OCI-LY1 (cell line): ENCODE measurements around the gene FLII.

Experiments
- H2AFZ ChIP-seq: fragments of 200-600 bp; sonication (generic), shearing (Covaris generic); 2 replicates; pipeline ENCODE4 v1.6.0; 2014; ENCODE audit warnings: antibody characterized with exemption, mild to moderate bottlenecking, low read length
- H3F3A ChIP-seq: fragments of 200-600 bp; sonication (generic), shearing (Covaris generic); 2 replicates; pipeline ENCODE4 v1.6.0; 2014; ENCODE audit warnings: mild to moderate bottlenecking, antibody characterized with exemption, low read length, moderate library complexity; ENCODE audit not compliant: insufficient read depth
- H3K27ac ChIP-seq: fragments of 200-600 bp; sonication (generic); 2 replicates; pipeline ENCODE4 v1.5.1; 2014; ENCODE audit warnings: low read length, mixed run types, mild to moderate bottlenecking, low read depth; ENCODE audit not compliant: poor library complexity, severe bottlenecking
- H3K27me3 ChIP-seq: fragments of 200-600 bp; sonication (generic); 2 replicates; pipeline ENCODE4 v1.6.0; 2014; ENCODE audit warnings: antibody characterized with exemption, mild to moderate bottlenecking, low read length, moderate library complexity; ENCODE audit not compliant: insufficient read depth
- H3K36me3 ChIP-seq: fragments of 200-600 bp; sonication (generic); 2 replicates; pipeline ENCODE4 v1.6.1; 2014; ENCODE audit warnings: mild to moderate bottlenecking, antibody characterized with exemption, low read length, moderate library complexity, mixed read lengths; ENCODE audit not compliant: insufficient read depth
- H3K4me1 ChIP-seq: fragments of 200-600 bp; sonication (generic); 2 replicates; pipeline ENCODE4 v1.5.1; 2014; ENCODE audit warnings: mild to moderate bottlenecking, low read length, moderate library complexity; ENCODE audit not compliant: insufficient read depth, severe bottlenecking
- H3K4me2 ChIP-seq: fragments of 200-600 bp; sonication (generic), shearing (Covaris generic); 2 replicates; pipeline ENCODE4 v1.6.1; 2014; ENCODE audit warnings: low read length
- H3K4me3 ChIP-seq: fragments of 200-600 bp; sonication (generic); 2 replicates; pipeline ENCODE4 v1.5.1; 2014; ENCODE audit warnings: low read length, low read depth, mild to moderate bottlenecking, mixed read lengths; ENCODE audit not compliant: poor library complexity, severe bottlenecking
- H3K79me2 ChIP-seq: fragments of 200-600 bp; shearing (Covaris generic); 2 replicates; pipeline ENCODE4 v1.6.1; 2016; ENCODE audit warnings: mixed run types, low read length, mixed read lengths; ENCODE audit not compliant: insufficient read depth
- H3K9ac ChIP-seq: fragments of 200-600 bp; sonication (generic), shearing (Covaris generic); 2 replicates; pipeline ENCODE4 v1.6.1; 2014; ENCODE audit warnings: mild to moderate bottlenecking, low read length, mixed read lengths
- H3K9me2 ChIP-seq: fragments of 200-600 bp; sonication (generic), shearing (Covaris generic); 2 replicates; pipeline ENCODE4 v1.6.1; 2014; ENCODE audit warnings: low read depth, mild to moderate bottlenecking, low read length, mixed read lengths
- H3K9me3 ChIP-seq: fragments of 200-600 bp; shearing (Covaris generic); 2 replicates; pipeline ENCODE4 v1.6.1; 2014; ENCODE audit warnings: low read length, mixed read lengths
- H4K20me1 ChIP-seq: fragments of 200-600 bp; sonication (generic), shearing (Covaris generic); 2 replicates; pipeline ENCODE4 v1.6.0; 2016; ENCODE audit warnings: mild to moderate bottlenecking, low read length; ENCODE audit not compliant: insufficient read depth
- EZH2 ChIP-seq: fragments of 200-600 bp; sonication (generic), shearing (Covaris generic); IDR thresholded peaks from 2 replicates; pipeline ENCODE4 v1.8.0; 2017; ENCODE audit warnings: borderline replicate concordance, mixed run types, mild to moderate bottlenecking, antibody characterized with exemption, low read length, moderate library complexity, mixed read lengths
- TF ChIP-seq, protein P1 (sequence below): fragments of 200-600 bp; sonication (generic), shearing (Covaris generic); IDR thresholded peaks from 2 replicates; pipeline ENCODE4 v1.5.1; 2017; ENCODE audit warnings: mild to moderate bottlenecking, antibody characterized with exemption, low read length, moderate library complexity, mixed read lengths

FLII gene

DNA sequence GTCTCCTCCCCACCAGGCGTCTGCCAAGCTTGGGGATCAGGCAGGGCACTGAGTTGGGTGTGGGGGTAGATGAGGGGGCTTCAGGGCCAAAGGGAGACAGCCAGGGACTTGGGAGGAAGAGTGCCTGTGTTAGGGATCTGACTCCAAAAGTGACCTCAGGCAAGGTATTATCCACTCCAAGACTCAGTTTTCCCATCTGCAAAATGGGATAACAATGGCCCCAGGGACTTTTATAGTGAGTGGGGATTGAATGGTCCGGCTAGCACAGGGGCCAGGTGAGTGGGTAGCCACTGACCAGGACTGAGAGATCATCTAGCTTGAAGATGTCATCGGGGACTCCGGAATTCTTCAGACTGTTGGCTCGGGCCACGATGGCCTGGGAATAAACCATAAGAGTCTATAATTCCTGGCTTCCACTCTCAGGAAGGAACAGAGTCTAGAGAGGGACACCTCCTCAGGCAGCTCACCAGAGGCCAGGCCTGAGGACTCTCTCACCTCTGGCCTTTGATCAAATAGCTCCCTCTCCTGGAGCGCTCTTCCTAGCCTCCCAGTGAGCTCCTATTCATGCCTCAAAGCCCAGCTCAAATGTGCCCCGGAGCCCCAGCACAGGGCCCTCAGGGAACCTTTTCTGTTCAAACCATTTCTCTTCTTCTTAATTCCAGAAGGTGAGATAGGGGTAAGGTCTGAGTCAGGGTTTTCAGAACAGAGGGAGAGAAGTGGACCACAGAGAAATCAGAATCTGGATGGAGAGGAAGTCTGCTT is 3.5 kb downstream of the FLII start:
- Histone ChIP-seq H3K9me3 (no peaks in the 10 kb centered on the region), H3K27me3 (no peaks in the 10 kb centered on the region), H3K4me2 (no peak overlapping the region), H3K27ac (no peak overlapping the region), H3K9me2 (no peaks in the 10 kb centered on the region), H2AFZ (no peak overlapping the region), H3K9ac (no peak overlapping the region), H4K20me1 (no peaks in the 10 kb centered on the region), H3K4me1 (peaks cover 23% of the 10 kb centered on the region), H3F3A (no peaks in the 10 kb centered on the region), H3K36me3 (peaks cover 47% of the 10 kb centered on the region; the same call in 1 of the 2 replicates), H3K4me3 (no peak overlapping the region), H3K79me2 (no peaks in the 10 kb centered on the region)
- no peak for TF ChIP-seq EZH2
- TF ChIP-seq, protein P1, sequence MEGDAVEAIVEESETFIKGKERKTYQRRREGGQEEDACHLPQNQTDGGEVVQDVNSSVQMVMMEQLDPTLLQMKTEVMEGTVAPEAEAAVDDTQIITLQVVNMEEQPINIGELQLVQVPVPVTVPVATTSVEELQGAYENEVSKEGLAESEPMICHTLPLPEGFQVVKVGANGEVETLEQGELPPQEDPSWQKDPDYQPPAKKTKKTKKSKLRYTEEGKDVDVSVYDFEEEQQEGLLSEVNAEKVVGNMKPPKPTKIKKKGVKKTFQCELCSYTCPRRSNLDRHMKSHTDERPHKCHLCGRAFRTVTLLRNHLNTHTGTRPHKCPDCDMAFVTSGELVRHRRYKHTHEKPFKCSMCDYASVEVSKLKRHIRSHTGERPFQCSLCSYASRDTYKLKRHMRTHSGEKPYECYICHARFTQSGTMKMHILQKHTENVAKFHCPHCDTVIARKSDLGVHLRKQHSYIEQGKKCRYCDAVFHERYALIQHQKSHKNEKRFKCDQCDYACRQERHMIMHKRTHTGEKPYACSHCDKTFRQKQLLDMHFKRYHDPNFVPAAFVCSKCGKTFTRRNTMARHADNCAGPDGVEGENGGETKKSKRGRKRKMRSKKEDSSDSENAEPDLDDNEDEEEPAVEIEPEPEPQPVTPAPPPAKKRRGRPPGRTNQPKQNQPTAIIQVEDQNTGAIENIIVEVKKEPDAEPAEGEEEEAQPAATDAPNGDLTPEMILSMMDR, result no peak

DNA sequence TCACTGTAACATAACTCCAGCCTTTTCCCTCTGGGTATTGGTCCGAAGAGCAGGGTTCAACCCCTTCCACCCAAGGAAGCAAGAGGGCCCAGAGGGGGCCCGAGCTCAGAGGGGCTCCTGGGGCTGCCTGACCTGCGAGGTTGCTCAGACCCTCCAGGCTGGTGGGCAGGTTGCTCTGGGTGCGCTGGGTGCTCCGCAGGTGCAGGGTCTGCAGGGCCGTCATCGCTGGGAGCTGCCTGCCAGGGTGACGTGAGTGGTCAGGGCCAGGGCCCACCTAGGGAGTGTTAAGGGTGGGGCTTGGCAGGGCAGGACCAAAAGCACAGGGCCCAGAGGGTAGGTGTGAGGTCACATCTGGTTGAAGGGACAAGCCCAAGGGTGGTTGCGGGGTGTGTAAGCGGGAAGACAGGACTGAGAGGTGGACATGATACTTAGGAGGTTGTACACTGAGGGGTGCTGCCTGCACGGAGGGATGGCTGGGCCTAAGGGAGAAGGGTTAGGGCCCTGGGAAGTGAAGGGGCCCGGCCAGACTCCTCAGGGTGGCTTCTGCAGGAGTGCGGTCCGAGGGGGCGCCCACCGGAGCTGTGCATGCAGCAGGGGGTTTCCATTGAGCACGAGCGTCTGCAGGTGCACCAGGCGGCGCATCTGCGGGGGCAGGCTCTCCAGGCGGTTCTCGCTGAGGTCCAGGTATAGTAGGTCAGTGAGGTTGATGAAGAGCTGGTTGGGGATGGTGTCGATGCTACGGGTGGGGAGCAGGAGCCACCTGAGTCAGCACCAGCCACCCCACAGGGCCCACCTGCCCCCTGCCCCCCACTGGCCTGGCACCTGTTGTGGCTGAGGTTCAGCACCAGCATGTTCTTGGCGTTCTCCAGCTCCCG is 4.4 kb downstream of the FLII start:
- H3K27ac ChIP-seq, result no peak overlapping the region
- H3K4me3 ChIP-seq, result no peak overlapping the region
- H3K4me1 ChIP-seq, result peaks cover 15% of the 10 kb centered on the region
- no peaks in the 10 kb centered on the region for H3K79me2 ChIP-seq
- H3K9ac ChIP-seq, result no peak overlapping the region
- no peaks in the 10 kb centered on the region for H3F3A ChIP-seq
- H2AFZ ChIP-seq, result no peak overlapping the region
- TF ChIP-seq, protein P1, result no peak
- TF ChIP-seq EZH2, result no peak
- H3K9me3 ChIP-seq, result no peaks in the 10 kb centered on the region
- no peaks in the 10 kb centered on the region for H3K9me2 ChIP-seq
- no peaks in the 10 kb centered on the region for H4K20me1 ChIP-seq
- H3K27me3 ChIP-seq, result no peaks in the 10 kb centered on the region
- no peak overlapping the region for H3K4me2 ChIP-seq
- H3K36me3 ChIP-seq, result peaks cover 50% of the 10 kb centered on the region; the same call in 1 of the 2 replicates

DNA sequence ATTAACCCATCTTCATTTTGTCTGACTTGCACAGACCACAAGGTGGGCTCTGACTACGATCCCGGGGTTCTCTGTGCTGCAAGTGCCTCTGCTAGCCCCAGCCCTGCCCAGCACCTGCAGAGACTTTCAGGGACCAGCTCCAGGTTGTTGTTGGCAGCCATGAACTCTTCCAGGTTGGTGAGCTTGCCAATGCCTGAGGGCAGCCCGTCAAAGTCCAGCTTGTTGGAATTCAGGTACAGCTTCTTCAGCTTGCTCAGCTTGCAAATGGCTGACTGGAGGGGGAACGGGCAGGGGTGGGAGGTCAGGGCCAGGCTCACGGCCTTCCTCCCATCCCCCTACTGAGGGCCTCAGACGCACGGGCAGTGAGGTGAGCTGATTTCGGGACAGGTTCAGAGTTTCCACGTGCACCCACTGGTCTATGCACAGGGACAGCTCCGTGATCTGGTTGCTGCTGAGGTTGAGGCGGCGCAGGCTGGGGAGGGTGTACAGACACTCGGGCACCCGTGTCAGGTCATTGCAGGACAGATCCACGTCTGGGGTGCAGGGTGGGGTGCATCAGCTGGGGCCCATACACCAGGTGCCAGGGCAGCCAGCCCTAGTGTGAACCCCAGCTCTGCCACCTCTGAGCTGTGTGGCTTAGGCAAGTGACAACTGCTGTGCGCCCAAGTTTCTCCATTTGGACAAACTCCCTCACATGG is 5.2 kb downstream of the FLII start:
- no peaks in the 10 kb centered on the region for H3K79me2 ChIP-seq
- H3K9me3 ChIP-seq, result no peaks in the 10 kb centered on the region
- H3K27me3 ChIP-seq, result no peaks in the 10 kb centered on the region
- H4K20me1 ChIP-seq, result no peaks in the 10 kb centered on the region
- H3K27ac ChIP-seq, result no peak overlapping the region
- no peak overlapping the region for H3K4me2 ChIP-seq
- no peaks in the 10 kb centered on the region for H3F3A ChIP-seq
- H3K9me2 ChIP-seq, result no peaks in the 10 kb centered on the region
- H3K9ac ChIP-seq, result no peak overlapping the region
- H3K4me1 ChIP-seq, result peaks cover 10% of the 10 kb centered on the region
- TF ChIP-seq EZH2, result no peak
- TF ChIP-seq, protein P1, result no peak
- H3K36me3 ChIP-seq, result peaks cover 58% of the 10 kb centered on the region; the same call in 1 of the 2 replicates
- H2AFZ ChIP-seq, result no peak overlapping the region
- H3K4me3 ChIP-seq, result no peak overlapping the region
